Activated naive CD8-positive, alpha-beta T cell treated with anti-CD3 and anti-CD28 coated beads, Interleukin-2, amount 10 ng/mL, durations not matched to agents 7 days and 5 days (primary cell): ENCODE results near the gene TIRAP. TPM values are rescaled to one million over a fixed set of nuclear protein-coding genes. Genes with fewer than 3 reads are reported as not detected.
"Not testable (repeated sequence)": the region's sequence is repeated elsewhere in the genome, so short reads cannot be mapped to it uniquely, and the experiment has no call there.

ENCODE experiments used
- ATAC-seq: fragments of 150-1000 bp; cut with Tn5 transposase; one replicate; pipeline ENCODE4 v1.10.0; 2021; ENCODE audit warnings: low read depth, moderate library complexity
- POLR2A ChIA-PET: fragments of 350-600 bp; sonication (Branson Sonifier 250); formaldehyde crosslinking; loops from one replicate; lab custom pipeline; 2021; ENCODE audit warnings: antibody characterized with exemption; lab: Charles Lee
- DNase-seq: peaks from one replicate; pipeline ENCODE4 v3.0.0; 2021
- H3K27ac Mint-ChIP-seq: one replicate; pipeline ENCODE4 v1.8.0; 2022; ENCODE audit warnings: mild to moderate bottlenecking, mixed read lengths
- H3K27me3 Mint-ChIP-seq: one replicate; pipeline ENCODE4 v1.8.0; 2022; ENCODE audit warnings: mild to moderate bottlenecking, moderate library complexity, mixed read lengths
- H3K36me3 Mint-ChIP-seq: one replicate; pipeline ENCODE4 v1.8.0; 2021; ENCODE audit warnings: mild to moderate bottlenecking, mixed read lengths
- H3K4me1 Mint-ChIP-seq: one replicate; pipeline ENCODE4 v1.8.0; 2021; ENCODE audit warnings: mixed read lengths
- H3K4me3 Mint-ChIP-seq: one replicate; pipeline ENCODE4 v1.8.0; 2022; ENCODE audit warnings: mild to moderate bottlenecking, moderate library complexity, mixed read lengths
- H3K9me3 Mint-ChIP-seq: one replicate; pipeline ENCODE4 v1.8.0; 2021; ENCODE audit warnings: mixed read lengths
- total RNA-seq, 2 experiments: library from RNA; stranded (reverse); gene quantifications; one replicate each; pipeline ENCODE4 v1.2.3, GENCODE V29; 2021

The TIRAP gene
- total RNA-seq, 2 experiments from 2014 or later, result 15.6 to 18.8 TPM

DNA sequence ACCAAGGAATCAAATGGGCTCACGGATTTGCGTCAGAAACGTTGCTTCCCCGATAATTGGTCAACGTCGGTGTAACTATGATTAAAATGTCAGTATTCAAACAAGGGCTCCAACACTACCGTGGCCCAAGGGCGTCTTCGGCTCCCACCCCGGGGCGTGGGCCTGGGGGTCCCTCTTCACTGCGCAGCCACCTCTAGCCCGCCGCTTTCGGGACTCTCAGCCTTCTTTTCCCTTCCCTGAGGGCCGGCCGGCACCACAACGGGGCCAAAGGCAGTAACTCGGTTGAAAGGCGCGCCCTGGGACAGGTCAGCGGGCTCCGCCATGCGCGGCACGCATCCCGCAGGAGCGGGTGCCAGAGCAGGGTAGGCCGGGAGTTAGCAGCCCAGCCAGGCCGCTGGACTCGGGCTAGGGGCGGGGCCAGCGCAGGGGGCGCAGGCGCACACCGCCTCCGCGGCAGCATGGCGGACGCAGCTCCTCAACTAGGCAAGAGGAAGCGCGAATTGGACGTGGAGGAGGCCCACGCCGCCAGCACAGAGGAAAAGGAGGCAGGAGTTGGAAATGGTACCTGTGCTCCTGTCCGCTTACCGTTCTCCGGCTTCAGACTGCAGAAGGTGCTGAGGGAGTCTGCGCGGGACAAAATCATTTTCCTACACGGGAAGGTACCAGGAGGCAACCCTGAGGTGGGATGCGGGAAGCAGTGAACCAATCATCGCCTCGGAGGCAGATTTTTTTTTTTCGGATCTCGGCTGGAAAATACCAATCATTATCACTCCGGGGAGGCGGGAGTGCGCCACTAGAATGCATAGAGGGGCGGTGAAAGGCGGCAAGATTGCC, 20.9 kb downstream of the TIRAP start, which contains the start of gene DCPS:
TSS of gene DCPS (plus strand) at position 438 of the 834 bp plus-strand sequence. CDS start at position 459, 21 bp downstream.
- POLR2A ChIA-PET, result interaction anchor here (0.6 to 1.4 kb wide), 12 partner anchors 9 to 174 kb away, joined by 3 to 19 read pairs (median 5); partner anchors contain the start of genes FOXRED1, SRPRA and ST3GAL4

DNA sequence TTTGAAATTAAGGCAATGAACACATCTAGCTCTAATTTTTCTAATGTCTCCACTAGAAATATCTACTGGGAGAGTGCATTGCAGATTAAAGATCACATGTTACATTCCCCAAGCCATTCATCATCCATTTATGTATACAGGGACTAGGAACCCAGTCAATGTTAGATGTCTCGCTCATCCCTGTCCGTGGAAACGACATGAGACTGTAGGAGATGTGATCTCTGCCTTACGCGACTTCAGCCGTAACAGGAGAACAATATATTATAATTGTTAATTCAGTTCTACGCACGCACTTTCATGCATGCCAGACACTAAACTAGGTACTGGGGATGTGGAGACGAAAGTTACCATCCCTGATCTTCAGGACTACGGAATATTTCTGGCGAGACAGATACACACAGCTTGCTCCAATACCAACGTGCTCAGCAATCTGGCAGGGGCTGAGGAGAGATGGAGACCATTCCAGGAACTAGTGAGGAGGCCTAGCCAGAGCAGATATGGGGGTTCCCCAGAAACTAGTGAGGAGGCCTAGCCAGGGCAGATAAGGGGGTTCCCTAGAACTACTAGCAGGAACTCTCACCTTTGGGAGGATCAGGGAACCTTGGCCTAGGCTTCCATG, 21.7 kb downstream of the TIRAP start:
- DNase-seq (no peak), ATAC-seq (no peak)
- H3K4me3 Mint-ChIP-seq, result peak overlapping the region; percentile 88
- H3K9me3 Mint-ChIP-seq, result no peaks in the 10 kb centered on the region
- H3K4me1 Mint-ChIP-seq, result peaks cover 22% of the 10 kb centered on the region
- POLR2A ChIA-PET, result interaction anchor here (0.6 to 1.4 kb wide), 11 partner anchors 9 to 173 kb away, joined by 3 to 19 read pairs (median 5); partner anchors contain the start of genes FOXRED1, SRPRA and ST3GAL4
- H3K27me3 Mint-ChIP-seq, result no peaks in the 10 kb centered on the region
- H3K36me3 Mint-ChIP-seq, result peaks cover 11% of the 10 kb centered on the region
- peak overlapping the region; percentile 96 for H3K27ac Mint-ChIP-seq

More for the DNA sequence above, 20.9 kb downstream of the TIRAP start, which contains the start of gene DCPS:
- ATAC-seq, result peak; percentile 99
- Mint-ChIP-seq H3K27ac (peak within 1 kb of the TSS; percentile 96), H3K9me3 (no peaks in the 10 kb centered on the region), H3K27me3 (no peaks in the 10 kb centered on the region), H3K36me3 (peaks cover 15% of the 10 kb centered on the region), H3K4me1 (peaks cover 22% of the 10 kb centered on the region), H3K4me3 (peak within 1 kb of the TSS; percentile 88)
- DNase-seq, result peak; percentile 93

DNA sequence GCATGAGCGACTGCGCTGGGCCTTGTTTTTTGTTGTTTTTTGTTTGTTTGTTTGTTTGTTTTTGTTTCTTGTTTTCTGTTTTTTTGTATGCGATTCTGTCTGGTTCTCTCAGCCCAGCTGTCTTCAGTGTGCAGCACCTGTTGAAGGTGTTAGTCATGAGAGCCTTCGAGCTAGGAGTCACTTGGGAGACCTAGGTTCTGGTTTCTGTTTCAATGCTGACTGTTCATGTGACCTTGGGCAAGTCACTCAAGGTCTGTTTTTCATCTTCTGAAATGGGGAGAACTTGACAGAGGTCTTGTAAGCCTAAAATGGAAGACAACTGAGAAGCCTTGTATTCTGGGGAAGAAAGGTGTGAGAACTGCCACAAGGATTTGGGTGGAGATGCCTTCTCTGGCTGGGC, 22.8 kb downstream of the TIRAP start:
- DNase-seq, result no peak
- ATAC-seq, result peak; percentile 13
- peaks cover 26% of the 10 kb centered on the region for H3K4me1 Mint-ChIP-seq

DNA sequence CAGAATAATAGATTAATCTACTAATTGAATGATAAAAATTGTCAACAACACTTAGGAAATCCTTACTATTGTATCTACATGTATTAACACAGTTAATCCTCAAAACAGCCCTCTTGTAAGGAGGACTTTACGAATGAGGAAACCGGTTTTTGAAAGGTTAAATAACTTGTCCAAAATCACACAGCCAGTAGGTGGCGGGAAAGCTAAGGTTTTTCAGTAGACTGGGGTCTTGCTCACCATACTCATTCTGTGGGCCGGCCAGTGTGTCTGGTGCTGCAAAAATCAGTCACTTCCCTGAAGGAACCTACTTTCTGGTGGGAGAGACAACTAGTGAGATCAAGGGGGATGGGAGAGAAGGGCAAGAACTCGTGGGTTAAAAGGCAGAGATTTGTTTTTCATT, 24.8 kb downstream of the TIRAP start:
- no peak overlapping the region for H3K4me3 Mint-ChIP-seq
- peaks cover 23% of the 10 kb centered on the region for H3K4me1 Mint-ChIP-seq
- no peaks in the 10 kb centered on the region for H3K9me3 Mint-ChIP-seq
- H3K27ac Mint-ChIP-seq, result no peak overlapping the region
- DNase-seq (no peak), ATAC-seq (no peak)
- H3K36me3 Mint-ChIP-seq, result peaks cover 11% of the 10 kb centered on the region
- no peaks in the 10 kb centered on the region for H3K27me3 Mint-ChIP-seq
- POLR2A ChIA-PET, result interaction anchor here (1.2 kb wide), 1 partner anchor 11 kb away, joined by 4 read pairs; no protein-coding TSS in a partner anchor

More for the DNA sequence above, 22.8 kb downstream of the TIRAP start:
- Mint-ChIP-seq H3K9me3 (no peaks in the 10 kb centered on the region), H3K27ac (peak overlapping the region; percentile 80), H3K27me3 (no peaks in the 10 kb centered on the region), H3K4me3 (peak overlapping the region; percentile 65), H3K36me3 (peaks cover 13% of the 10 kb centered on the region)
- POLR2A ChIA-PET, result interaction anchor here (0.6 to 1.0 kb wide), 2 partner anchors 13 to 37 kb away, joined by 3 read pairs; partner anchors contain the start of genes FOXRED1 and SRPRA

DNA sequence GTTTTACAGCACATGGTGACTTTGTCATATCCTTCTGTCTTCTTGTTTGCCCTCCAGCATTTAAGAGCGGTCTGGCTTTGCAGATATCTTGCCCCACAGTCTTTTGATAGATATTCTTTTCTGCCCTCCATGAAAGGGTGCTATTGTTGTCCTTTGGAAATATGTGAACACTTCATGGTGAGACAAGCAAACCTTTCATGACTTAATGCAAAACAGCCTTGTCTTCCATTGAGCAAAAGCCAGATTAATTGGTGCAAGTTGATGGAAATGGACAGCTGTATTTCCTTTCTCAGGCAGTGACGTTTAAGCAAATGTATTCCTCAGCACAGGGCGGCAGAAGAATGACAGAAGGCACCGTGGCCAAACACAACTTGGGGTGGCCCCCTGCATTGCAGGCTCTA, 25.4 kb downstream of the TIRAP start:
- no peak overlapping the region for H3K4me3 Mint-ChIP-seq
- ATAC-seq (no peak), DNase-seq (no peak)
- POLR2A ChIA-PET, result no interaction called here
- H3K4me1 Mint-ChIP-seq, result peaks cover 25% of the 10 kb centered on the region
- peaks cover 11% of the 10 kb centered on the region for H3K36me3 Mint-ChIP-seq
- no peaks in the 10 kb centered on the region for H3K9me3 Mint-ChIP-seq
- H3K27ac Mint-ChIP-seq, result peak overlapping the region; percentile 11
- no peaks in the 10 kb centered on the region for H3K27me3 Mint-ChIP-seq

DNA sequence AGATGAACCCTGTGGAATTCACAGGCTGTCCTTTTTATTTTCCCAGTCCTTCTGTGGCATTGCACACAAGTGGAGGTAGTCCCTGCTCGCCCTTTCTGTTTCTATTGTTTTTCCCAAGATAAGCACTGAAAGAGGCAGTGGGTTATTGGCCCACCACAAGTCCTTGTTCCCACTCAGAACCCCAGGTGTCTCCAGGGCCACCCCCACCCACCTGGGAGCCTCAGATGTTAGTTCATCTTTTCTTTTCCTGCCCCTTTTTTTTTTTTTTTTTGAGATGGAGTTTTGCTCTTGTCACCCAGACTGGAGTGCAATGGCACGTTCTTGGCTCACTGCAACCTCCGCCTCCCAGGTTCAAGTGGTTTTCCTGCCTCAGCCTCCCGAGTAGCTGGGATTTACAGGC, 25.9 kb downstream of the TIRAP start:
- not testable (repeated sequence) for H3K9me3 Mint-ChIP-seq, H3K4me3 Mint-ChIP-seq, H3K27ac Mint-ChIP-seq, ATAC-seq, DNase-seq, H3K27me3 Mint-ChIP-seq
- peaks cover 11% of the 10 kb centered on the region for H3K36me3 Mint-ChIP-seq
- H3K4me1 Mint-ChIP-seq, result peaks cover 27% of the 10 kb centered on the region
- POLR2A ChIA-PET, result interaction anchor here (0.7 kb wide), 1 partner anchor 9 kb away, joined by 3 read pairs; no protein-coding TSS in a partner anchor

DNA sequence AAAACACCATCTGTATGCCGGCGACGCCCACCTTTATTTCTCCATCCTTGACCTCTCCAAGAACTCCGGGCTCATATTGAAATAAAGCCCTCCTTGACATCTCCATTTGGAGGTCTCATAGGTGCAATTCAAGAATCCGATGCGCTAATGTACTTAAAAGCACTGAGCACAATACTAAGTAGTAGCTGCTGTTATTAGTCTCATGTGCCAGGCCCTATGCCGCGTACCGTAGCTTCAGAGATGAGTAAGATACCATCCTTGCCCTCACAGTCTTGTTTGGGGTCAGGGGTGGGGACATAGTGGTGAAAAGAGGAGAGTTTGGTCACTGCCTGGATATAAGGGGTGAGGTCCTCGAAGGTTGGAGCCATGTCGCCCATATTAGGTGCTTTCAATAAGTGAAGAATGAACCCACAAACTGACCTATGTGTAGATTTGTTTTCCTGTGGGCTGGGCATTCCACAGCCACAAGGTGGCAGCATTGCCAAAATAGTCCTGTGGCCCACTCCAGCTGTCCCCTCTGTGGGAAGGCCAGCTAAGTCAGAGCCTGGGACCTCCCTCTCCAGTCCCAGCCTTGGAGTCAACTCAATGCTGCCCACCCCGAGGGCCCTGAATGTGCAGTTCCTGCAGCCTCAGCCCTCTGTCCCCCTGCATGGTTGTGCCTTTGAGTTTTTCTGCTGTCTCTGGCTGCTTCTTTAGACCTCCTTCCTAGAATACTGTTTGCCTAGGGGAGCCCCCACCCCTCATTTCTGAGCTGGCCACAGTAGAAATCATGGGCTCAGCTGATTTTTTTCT, 27.5 kb downstream of the TIRAP start:
- H3K27ac Mint-ChIP-seq, result peak overlapping the region; percentile 8
- no peak overlapping the region for H3K4me3 Mint-ChIP-seq
- no peaks in the 10 kb centered on the region for H3K9me3 Mint-ChIP-seq
- no peaks in the 10 kb centered on the region for H3K27me3 Mint-ChIP-seq
- H3K4me1 Mint-ChIP-seq, result peaks cover 26% of the 10 kb centered on the region
- ATAC-seq (peak; percentile 76), DNase-seq (peak; percentile 65)
- peaks cover 16% of the 10 kb centered on the region for H3K36me3 Mint-ChIP-seq
- POLR2A ChIA-PET, result interaction anchor here (0.6 to 1.0 kb wide), 2 partner anchors 51 to 170 kb away, joined by 3 to 6 read pairs; no protein-coding TSS in a partner anchor

DNA sequence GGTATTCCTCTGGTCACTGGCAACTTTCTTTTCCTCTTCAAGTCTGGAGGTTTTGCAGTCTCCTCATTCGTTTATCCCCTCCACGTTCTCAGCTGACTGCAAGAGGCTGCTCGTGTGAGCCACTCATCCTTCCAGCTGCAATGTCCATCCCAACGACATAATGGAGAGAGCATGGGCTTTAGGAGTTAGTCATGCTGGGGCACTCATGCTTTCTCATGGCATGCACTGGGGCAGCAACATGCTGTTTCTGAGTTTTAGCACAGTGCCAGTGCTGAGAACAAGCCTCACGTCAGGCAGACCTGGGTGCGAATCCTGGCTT, 28.1 kb downstream of the TIRAP start:
- POLR2A ChIA-PET, result interaction anchor here (1.0 kb wide), 1 partner anchor 169 kb away, joined by 6 read pairs; no protein-coding TSS in a partner anchor
- H3K4me3 Mint-ChIP-seq, result no peak overlapping the region
- H3K27ac Mint-ChIP-seq, result peak overlapping the region; percentile 8
- no peak for ATAC-seq
- no peak for DNase-seq
- peaks cover 17% of the 10 kb centered on the region for H3K36me3 Mint-ChIP-seq
- no peaks in the 10 kb centered on the region for H3K9me3 Mint-ChIP-seq
- H3K4me1 Mint-ChIP-seq, result peaks cover 23% of the 10 kb centered on the region
- no peaks in the 10 kb centered on the region for H3K27me3 Mint-ChIP-seq

DNA sequence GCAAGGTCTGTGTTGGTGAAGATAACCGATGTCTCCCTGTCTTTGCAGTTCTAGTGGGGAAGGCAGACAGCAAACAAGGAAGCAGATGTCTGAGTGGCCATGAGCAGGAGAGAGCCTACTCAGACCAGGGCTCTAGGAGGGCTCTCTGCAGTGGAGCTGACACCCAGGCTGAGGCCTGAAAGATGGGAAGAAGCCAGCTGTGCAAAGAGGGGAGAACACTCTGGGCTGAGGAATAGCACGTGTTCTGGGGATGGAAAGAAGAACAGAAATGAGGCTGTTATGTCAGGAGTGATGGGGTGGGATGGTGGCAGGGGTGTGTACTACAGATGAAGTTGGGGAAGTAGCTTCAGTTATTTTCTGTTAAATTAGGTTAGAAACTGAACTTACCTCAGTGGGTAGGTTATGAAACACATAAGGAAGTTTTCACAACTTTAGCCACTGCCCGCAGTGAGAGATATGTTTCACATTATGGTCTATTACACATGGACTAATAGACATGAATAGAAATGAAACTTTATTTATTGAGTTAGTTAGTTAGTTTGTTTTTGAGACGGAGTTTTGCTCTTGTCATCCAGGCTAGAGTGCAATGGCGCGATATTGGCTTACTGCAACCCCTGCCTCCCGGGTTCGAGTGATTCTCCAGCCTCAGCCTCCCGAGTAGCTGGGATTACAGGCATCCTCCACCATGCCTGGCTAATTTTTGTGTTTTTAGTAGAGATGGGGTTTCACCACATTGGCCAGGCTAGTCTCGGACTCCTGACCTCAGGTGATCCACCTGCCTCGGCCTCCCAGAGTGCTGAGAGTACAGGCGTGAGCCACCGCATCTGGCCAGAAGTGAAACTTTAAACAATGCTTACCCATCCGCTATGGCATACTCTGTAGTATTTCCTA, 28.8 kb downstream of the TIRAP start:
- H3K9me3 Mint-ChIP-seq, result no peaks in the 10 kb centered on the region
- peaks cover 26% of the 10 kb centered on the region for H3K4me1 Mint-ChIP-seq
- peak overlapping the region; percentile 61 for H3K27ac Mint-ChIP-seq
- no peaks in the 10 kb centered on the region for H3K27me3 Mint-ChIP-seq
- POLR2A ChIA-PET, result no interaction called here
- DNase-seq (no peak), ATAC-seq (no peak)
- H3K4me3 Mint-ChIP-seq, result no peak overlapping the region
- H3K36me3 Mint-ChIP-seq, result peaks cover 23% of the 10 kb centered on the region

DNA sequence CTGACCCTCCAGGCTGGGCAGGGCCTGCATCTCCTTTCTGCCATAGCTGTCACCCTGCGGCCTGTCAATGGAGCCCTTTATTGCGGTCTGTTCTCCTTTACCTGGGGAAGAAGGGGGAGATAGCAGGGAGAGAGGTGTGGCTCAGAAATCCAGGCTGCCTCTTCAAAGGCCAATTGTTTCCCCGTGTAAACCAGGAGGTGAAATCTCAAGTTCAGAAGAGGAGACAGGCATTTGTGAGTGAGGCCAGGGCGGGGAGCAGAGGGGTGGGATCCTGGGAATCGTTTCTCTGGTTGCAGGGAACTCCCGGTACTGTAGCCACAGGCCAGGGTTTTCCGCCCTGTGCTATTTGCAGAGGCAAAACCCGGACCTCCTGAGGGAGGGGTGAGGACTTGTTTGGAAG, 30.1 kb downstream of the TIRAP start:
- Mint-ChIP-seq H3K36me3 (peaks cover 25% of the 10 kb centered on the region), H3K9me3 (no peaks in the 10 kb centered on the region), H3K4me1 (peaks cover 30% of the 10 kb centered on the region), H3K27ac (no peak overlapping the region), H3K4me3 (no peak overlapping the region), H3K27me3 (no peaks in the 10 kb centered on the region)
- no peak for DNase-seq
- POLR2A ChIA-PET, result no interaction called here
- ATAC-seq, result no peak

DNA sequence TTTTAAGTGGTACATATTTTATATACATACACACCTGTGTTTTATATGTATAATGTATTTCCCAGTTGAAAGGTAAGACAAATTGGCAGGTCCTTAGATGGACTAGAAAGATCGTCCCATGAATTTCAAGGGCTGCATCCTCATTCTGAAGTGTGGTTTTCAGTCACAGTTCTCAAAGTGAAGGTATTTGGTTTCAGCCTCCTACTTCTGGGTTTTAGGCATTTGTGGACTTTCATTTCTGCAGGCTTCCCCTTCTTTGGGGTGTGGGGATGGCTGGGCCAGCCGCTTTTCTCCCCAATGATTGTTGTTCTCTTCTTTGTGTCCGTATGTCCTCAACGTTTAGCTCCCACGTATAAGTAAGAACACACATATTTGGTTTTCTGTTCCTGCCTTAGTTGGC, 30.9 kb downstream of the TIRAP start:
- Mint-ChIP-seq H3K27me3 (no peaks in the 10 kb centered on the region), H3K36me3 (peaks cover 23% of the 10 kb centered on the region), H3K4me1 (peaks cover 35% of the 10 kb centered on the region), H3K9me3 (no peaks in the 10 kb centered on the region), H3K4me3 (no peak overlapping the region), H3K27ac (no peak overlapping the region)
- POLR2A ChIA-PET, result no interaction called here
- ATAC-seq, result no peak
- no peak for DNase-seq

DNA sequence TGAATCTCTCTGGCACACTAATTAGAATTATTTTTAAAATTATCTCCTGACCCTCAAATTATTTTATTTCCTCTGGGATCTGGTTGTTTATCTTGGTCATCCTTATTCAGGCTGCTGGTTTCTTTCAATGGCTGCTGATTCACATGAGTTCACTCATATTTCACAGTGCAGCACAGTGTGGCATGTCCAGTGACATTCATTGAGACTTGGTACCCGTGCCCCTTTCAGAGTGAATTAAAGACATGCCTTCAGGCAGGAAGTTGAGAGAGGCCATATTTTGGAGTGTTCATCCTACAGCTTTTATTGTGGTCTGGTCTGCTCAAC, 34.5 kb downstream of the TIRAP start:
- peak overlapping the region; percentile 93 for H3K27ac Mint-ChIP-seq
- POLR2A ChIA-PET, result interaction anchor here (0.6 to 3.5 kb wide), 8 partner anchors 8 to 692 kb away, joined by 3 to 61 read pairs (median 4); partner anchors contain the start of genes CHEK1, DCPS, FOXRED1 and SRPRA
- H3K9me3 Mint-ChIP-seq, result no peaks in the 10 kb centered on the region
- peak overlapping the region; percentile 77 for H3K4me3 Mint-ChIP-seq
- peaks cover 29% of the 10 kb centered on the region for H3K36me3 Mint-ChIP-seq
- DNase-seq, result no peak
- no peak for ATAC-seq
- no peaks in the 10 kb centered on the region for H3K27me3 Mint-ChIP-seq
- peaks cover 37% of the 10 kb centered on the region for H3K4me1 Mint-ChIP-seq
